Measurements from ENCODE around the gene P2RX3.
"Not testable (repeated sequence)": the region's sequence is repeated elsewhere in the genome, so short reads cannot be mapped to it uniquely, and the experiment has no call there.

The P2RX3 gene

GRCh38 chr11:57403003-57403801, 65.0 kb downstream of the P2RX3 start:
- DNase-seq = not testable (repeated sequence)

DNA sequence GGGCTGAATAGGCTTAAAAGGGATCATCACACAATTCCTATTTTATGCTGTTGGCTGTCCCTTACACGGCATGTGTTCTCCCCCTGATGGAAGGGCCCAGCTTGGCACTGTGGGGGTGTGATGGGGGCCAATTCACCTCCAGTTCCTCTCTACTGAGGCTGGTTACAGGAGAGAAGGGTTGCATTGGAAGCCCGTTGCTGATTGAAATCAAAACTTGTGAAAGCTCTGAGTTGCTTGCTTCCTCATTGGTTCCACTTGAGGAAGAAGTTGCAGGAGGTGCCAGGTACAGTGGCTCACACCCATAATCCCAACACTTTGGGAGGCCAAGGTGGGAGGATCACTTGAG, 65.6 kb downstream of the P2RX3 start:
- DNase-seq = no peak

DNA sequence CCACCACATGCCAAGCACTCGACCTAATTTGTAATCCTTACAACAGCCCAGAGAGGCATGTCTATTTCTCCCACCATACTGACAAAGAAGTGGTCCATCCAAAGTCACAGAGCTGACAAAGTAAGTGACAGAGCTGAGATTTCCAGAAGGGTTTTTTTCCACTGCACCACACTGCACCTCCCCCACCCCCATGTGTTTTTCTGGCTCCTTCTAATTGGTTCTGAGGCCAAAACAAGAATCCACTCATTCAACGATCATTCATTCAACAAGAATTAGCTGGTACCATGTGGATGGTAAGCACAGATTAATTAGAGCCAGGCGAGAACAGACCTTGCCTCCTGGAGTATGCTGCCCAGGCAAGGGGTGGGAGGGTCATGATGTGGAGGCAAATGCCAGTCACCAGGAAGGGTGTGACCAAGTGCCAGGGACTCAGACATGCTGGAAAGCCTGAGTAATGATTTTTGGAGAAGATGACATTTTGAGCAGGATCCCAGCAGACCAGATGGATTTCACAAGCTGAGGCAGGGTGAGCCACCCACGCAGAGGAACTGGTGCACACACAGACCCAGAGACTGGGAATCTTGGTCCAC, 67.2 kb downstream of the P2RX3 start:
- no peak for DNase-seq

DNA sequence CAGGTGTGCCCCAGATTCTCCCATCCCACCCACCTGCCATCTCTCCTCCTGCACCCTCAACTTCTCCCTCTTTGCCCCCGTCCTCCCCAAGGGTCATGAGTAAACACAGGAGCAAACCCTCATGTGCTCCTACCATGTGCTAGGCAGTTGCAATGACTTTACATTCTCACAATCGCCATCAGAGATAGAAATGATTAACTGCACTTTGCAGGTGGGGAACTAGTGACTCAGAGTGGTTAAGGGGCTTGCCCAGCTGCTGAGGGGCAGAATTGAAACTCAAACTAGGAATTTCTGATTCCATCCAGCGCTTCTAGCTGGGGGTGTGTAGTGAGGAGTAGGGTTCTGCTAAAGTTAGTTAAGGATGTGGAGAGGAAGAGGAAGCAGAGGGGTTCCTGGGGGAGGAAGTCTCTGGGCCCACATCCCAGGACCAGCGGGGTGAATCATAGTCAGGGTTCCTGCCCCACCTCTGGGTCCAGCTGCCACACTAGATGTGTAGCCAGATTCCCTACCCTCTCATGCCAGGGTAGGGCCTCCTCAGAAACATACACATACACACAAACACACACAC, 68.3 kb downstream of the P2RX3 start:
- DNase-seq = no peak

DNA sequence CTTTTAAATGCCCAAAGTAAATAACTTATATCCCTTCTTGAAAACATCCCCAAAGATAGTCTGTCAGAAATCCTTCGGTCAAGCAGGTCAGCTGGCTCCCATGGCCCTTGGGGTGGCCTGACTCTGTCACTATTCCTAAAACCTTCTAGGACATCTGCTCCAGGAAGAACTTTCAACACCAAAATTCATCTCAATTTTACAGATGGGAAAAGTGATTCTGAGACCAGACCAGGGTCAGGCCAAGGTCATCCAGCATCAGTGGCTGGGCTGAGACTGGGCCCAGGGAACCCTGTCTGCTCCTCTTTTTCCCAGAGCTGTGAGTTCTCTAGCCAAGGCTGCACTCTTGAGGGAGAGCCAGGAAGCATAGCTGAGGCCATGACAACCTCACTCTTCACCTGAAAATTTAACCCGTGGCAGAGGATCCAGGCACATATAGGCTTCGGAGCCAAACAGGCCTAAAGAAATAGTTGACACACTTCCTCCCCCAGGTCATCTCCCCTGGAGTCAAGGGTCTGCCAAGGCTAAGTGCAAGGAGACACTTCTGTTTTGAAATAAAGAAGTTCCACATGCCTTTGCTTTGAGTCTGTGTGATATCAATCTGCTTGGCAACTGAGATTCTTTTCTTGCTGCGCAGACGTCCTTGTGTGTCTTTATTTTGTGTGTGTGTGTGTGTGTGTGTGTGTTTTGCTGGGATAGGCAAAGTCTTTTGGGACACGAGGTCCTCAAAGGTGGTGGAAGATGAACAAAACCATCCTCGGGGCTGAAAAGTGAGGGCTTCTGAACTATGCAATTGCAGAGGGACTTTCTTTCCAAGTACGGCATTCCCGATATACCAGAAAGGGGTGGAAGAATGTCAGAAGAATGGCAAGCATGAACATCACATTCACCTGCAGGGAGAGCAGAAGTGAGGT, 69.1 kb downstream of the P2RX3 start:
- no peak for DNase-seq

GRCh38 chr11:57407941-57408475, 69.9 kb downstream of the P2RX3 start:
- no peak for DNase-seq

DNA sequence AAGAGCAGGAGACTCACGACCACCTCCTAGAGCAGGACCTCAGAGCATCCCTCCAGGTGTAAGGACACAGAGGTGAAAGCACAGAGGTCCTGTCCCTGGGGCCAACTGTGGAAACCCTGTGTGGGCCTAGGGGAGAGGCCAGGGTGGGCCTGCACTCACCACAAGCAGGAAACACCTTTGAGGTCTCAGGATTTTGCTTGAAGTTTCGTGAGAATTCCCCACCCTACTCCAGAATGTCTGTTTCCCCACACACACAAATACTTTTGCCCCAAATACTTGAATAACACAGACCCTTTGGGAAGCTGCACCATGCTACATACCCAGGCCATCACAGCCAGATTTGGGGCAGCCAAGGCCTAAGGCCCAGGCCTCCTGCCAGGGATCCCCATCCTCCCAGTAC, 70.6 kb downstream of the P2RX3 start:
- no peak for DNase-seq

DNA sequence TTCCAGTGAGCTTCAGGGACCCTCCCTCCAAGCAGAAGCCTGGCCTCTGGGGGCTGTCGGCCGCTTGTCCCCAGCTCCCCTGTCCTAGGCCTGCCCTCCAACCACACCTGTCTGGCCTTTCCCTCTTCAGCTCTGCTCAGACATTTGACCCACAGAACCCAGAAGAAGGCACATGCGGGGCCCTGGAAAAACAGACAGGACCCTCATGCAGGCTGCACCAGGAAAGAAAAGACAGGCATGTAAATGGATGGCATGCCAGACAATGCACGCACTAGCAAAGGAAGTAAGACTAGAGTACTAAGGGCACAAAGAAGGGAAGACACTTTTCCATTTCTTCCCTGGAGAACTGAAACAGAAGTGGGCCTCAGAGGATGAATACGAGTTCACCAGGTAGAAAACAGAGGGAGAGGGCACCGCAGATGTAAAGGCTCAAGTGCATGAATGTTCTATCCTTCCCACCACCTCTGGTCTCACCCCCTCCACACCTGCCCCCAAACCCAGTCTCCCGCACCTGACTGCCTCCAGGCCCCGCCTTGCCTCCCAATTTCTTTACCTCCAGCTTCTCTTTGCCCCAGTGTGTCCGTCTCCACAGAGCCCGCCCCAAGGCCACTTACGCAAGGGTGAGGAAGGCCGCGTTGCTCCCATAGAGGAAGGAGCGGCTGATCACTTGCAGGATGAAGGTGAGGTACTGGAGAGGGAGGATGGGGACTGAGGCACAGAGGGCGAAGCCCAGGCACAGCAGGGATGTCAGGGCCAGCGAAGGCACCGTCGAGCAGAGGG, 71.4 kb downstream of the P2RX3 start:
- no peak for DNase-seq

DNA sequence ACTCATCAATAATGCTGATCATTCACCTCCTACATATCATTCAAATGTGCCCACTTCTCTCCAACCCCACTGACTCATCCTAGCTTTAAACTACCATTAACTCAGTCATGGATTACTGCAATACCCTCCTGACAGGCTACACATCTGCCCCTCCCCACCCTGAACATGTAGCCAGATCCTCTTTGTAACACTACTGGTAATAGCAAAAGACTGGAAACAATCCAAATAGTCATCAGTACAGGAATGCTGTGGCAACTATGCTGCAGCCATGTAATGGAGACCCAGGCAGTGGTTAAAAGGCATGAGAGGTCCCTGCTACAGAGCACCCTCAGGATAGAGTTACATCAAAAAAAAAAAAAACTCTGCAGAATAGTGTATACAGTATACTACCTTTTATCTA, 72.1 kb downstream of the P2RX3 start:
- no peak for DNase-seq

DNA sequence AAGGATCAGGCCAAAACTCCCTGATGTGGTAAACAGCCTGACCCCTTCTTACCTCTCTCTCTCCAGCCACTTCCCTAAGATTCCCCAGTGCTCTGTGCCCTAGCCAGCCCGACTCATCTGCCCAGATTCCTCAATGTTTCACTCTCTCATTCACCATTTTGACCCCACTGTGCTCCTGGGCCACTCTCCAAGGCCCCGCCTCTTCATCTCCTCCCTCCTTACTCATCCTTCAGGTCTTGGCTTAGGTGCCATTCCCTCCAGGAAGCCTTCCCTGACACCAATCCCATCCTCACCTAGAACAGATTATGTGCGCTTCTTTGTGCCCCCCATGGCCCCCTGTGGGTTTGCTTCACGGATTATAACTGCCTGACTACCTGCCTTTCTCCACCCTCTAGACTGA, 75.5 kb downstream of the P2RX3 start:
- no peak for DNase-seq

GRCh38 chr11:57414612-57415212, 76.6 kb downstream of the P2RX3 start:
- no peak for DNase-seq

- no peak for DNase-seq
Measured at GRCh38 chr11:57416436-57416835, 78.3 kb downstream of the P2RX3 start.

DNA sequence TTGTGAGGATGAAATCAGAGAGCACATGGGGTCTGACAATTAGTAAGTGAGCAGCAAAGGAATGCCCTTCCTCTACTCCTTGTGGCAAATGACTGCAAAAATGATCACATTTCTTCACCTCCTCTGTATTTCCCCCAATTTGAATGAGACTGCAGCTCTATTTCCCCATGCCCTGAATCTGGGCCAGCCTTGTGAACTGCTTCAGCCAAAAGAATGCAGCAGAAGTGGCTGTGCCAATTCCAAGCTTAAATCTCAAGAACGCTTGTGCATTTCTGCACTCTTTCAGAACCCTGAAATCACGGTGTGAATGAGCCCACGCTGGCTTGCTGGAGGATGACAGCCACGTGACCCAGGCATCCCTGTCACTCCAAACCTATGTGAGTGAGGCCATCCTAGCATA, 78.9 kb downstream of the P2RX3 start:
- DNase-seq = no peak

DNA sequence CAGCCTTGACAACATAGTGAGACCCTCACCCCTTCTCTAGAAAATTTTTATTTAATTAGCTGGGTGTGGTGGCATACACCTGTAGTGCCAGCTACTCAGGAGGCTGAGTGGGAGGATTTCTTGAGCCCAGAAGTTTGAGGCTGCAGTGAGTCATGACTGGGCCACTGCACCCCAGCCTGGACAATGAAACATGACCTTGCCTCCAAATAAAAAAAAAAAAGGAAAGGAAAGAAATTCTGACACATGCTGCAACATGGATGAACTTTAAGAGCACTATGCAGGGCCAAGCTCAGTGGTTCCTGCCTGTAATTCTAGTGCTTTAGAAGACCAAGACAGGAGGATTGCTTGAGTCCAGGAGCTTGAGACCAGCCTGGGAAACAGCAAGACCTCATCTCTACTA, 80.0 kb downstream of the P2RX3 start:
- no peak for DNase-seq

DNA sequence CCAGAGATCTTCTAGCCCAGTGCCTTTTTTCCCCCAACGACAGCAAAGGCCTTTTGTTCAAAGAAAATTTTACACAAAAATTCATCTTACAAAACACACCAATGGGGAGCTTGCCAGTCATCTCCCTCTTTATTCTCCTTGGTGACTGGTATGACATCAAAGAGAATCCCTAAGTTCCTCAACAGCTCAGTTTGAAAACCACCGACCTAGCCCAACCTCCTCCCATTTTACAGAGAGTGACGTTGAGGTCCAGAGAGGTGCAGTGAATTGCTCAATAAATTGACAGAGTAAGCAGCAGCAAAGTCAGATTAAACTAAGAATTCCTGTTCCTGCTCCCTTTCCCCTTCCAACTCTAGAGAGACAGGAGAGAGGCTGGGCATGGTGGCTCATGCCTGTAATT, 81.0 kb downstream of the P2RX3 start:
- DNase-seq = no peak

GRCh38 chr11:57421066-57421465, 82.9 kb downstream of the P2RX3 start:
- no peak for DNase-seq

GRCh38 chr11:57421805-57422204, 83.7 kb downstream of the P2RX3 start:
- no peak for DNase-seq

All from NCI-H1092 treated with DMSO at 0.1 percent for 48 hours (cell line).